Stimulated activated CD8-positive, alpha-beta memory T cell treated with anti-CD3 and anti-CD28 coated beads, Interleukin-15, amount 100 ng/mL, for 24 hours (primary cell): ENCODE data around the gene YTHDC2.

Source experiments
- DNase-seq: peaks from one replicate; pipeline ENCODE4 v3.0.0-alpha.2; 2020; ENCODE audit warnings: low read depth

The YTHDC2 gene

GRCh38 chr5:113513384-113514288 lies at the start of gene YTHDC2:
YTHDC2 (plus strand) TSS chr5:113513694; CDS start chr5:113513896, 202 bp downstream.
- peak; percentile 71 for DNase-seq

GRCh38 chr5:113474100-113474728 lies 39.3 kb upstream of the YTHDC2 start:
- no peak for DNase-seq

DNA sequence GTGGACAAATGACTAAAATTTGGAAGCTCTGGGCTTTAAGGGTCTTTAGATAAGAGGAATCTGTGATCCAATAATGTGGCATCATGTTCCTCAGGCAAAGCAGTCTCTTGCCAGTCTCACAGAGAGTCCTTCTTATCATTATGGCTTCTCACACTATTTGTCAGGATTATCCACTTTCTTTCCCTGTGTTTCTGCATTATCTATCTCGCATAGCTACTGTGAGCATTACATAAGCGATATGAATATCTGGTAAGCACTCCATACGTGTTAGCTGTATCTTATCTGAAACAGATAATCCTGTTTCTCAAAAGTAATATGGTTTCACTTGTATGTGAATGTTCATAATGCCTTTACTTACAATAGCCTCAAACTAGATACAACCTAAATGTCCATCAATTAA lies 34.8 kb upstream of the YTHDC2 start:
- no peak for DNase-seq

DNA sequence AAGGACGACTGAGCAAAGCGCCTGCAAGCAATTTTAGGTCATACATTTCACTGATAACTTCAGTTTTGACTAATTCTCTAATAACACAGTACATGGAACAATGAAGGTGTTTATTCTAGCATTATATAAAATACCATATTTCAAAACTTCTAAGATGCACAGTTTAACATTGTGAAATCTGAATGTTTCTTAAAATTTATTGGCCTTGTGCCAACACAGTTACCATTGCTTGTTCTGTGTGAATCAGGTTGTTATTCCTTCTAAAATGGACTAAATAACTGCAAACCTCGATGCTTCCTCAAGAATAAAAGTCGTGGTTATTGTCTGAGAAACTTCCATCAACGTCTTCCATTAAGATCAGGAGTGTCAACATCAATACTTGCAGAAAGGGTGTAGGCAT lies 33.3 kb upstream of the YTHDC2 start:
- DNase-seq: no peak

- no peak for DNase-seq
Measured at GRCh38 chr5:113487416-113487780, 26.1 kb upstream of the YTHDC2 start.

DNA sequence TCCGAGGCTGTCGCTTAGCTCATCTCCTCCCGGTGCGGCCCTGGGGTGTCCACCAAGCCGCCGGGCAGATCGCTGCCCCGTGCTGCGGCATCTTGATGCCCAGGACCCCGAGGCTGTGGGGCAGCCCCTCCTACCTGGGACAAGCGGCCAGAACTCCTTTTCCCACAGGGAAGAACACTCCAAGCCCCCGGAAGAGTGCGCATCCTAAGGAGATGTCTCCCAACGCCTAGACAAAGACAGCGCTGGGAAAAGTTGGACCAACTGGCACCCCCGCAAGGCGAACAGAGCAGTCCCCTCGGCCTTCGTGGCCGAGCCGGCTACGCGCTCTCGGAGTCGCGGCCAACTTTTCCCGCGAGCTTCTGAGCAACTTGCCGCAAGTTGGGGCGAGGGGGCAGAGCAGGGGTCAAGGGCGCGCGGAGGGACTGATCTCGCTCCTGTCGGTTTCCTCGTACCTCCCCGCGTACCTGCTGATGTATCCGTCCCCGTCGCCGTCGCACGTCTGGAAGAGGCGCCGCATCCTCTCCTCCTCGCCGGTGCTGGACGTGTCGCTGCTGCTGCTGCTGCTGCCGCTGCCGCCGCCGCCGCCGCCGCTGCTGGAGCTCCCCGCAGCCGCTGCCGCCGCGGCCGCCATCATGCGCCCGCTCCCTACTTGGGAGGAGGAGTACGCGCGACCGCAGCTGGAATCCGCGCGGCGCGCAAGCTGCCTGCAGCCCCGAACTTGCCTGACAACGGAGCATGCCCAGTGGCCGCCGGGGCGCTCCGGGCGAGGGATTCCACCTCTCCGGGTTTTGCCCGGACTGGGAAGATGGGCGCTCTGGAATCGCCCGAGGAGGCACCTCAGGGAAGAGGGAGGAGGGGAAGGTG lies 25.5 kb upstream of the YTHDC2 start, which contains the start of gene MCC:
TSS of gene MCC (minus strand) at position 673 of the 864 bp plus-strand sequence.
- no peak for DNase-seq

GRCh38 chr5:113488645-113489184 lies 24.8 kb upstream of the YTHDC2 start:
- DNase-seq: no peak

DNA sequence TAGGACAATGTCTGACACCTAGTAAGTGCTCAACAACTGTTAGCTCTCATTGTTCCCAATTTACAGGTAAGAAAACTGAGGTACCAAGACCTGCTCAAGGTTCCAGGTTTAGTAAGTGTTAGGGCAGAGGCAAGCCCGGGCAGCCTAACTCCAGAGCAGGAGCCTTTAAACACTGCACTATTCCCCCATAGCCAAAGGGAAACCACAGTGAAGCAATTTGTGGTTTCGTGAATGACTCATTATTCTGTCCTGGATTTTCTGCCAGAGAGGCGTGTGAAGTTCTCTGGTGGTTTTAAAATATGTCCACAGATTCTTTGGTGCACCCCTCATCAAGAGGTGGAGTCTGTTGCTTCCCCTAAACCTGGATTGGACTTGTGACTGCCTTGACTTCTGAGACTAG lies 24.2 kb upstream of the YTHDC2 start:
- no peak for DNase-seq

DNA sequence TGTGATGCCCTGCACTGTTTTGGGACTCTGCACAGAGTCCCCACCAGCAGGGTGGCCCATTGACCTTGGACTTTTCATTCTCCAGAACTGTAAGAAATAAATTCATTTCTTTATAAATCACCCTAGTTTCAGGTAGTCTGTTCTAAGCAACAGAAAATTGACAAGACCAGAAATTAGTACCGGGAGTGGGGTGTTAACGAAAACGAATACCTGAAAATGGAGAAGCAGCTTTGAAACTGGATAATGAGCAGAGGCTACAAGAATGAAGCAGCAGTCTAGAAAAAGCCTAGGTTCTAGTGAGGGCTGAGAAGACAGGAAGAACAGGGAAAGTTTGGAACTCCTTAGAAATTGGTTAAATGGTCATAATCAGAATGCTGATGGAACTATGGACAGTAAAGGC lies 23.2 kb upstream of the YTHDC2 start:
- no peak for DNase-seq

DNA sequence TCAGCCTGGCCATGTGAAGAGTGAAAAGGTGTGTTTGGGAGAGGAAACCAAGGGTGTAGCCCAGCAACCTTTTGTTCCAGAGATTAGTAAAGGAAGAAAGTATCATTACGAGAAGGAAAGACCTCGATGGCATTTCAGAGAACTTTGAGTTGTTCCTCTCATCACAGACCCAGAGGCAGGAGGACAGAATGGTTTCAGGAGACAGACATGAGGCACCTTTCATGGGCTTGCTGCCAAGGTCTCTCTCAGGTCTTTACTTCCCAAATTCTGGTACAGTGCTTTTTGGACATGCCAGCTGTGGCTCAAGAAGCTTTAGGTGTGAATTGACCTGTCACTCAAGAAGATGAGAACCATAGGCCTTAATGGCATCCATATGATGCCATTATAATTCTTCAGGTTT lies 22.5 kb upstream of the YTHDC2 start:
- no peak for DNase-seq

DNA sequence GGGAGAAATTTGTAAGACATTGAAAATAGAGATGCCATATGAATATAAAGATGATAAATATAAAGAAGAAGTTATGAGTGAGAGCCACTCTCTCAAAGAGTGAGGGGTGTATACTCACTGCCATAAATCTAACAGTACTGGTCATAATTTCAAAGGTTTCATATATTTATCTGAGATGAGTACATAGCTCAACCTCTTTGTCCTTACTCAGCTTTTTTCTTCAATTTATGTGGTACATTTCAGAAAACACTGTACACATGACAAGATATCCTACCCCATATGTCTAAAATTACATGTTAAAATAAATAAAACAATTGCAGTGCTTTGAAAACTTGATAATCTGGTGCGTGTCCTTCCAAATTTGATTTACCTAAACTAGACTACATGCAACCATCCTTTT lies 20.0 kb upstream of the YTHDC2 start:
- no peak for DNase-seq

DNA sequence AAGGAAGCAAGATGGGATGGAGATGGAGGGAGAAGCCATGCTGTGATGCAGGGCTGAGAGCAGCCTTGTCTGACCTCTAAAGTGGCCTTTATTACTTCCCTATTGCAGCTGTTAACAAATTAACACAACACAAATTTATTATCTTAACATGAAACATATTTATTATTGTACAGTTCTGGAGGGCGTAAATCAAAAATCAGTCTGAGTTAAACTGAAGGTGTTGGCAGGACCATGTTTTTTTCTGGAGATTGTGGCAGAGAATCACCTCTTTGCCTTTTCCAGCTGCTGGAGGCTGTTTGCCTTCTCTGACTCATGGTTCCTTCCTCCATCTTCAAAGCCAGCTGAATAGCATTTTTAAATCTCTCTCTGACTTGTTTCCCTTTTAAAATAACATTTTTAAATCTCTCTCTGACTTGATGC lies 18.1 kb upstream of the YTHDC2 start:
- DNase-seq: no peak

GRCh38 chr5:113502073-113502472 lies 11.4 kb upstream of the YTHDC2 start:
- no peak for DNase-seq

DNA sequence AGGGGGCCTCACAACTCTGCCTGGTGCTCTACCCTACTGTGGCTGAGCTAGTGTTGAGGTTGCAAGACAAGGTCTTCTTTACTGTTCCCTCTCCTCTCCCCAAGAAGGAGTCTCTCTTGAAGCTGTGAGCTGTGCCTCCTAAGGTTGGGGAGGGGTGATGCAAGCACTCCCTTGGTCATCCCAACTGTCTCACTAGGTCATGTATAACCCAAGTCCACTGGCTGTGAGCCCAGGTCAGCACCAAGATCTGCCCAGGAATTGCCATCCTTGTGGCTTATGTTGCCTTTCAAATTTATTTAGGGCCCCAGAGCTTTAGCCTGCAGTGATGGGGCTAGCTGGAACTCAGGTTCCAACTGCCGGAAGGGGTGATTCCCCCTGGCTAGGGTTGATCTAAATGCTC lies 10.3 kb upstream of the YTHDC2 start:
- DNase-seq: no peak

DNA sequence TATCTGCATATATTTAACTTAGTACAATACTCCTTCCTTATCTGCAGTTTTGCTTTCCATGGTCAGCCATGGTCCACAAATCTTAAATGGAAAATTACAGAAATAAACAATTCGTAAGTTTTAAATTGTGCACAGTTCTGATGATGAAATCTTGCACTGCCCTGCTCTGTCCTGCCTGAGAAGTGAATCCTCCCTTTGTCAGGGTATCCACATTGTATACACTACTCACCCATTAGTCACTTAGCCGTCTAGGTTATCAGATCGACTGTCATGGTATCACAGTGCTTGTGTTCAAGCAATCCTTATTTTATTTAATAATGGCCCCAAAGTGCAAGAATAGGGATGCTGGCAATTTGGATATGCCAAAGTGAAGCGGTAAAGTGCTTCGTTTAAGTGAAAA lies 8.3 kb upstream of the YTHDC2 start:
- DNase-seq: no peak

DNA sequence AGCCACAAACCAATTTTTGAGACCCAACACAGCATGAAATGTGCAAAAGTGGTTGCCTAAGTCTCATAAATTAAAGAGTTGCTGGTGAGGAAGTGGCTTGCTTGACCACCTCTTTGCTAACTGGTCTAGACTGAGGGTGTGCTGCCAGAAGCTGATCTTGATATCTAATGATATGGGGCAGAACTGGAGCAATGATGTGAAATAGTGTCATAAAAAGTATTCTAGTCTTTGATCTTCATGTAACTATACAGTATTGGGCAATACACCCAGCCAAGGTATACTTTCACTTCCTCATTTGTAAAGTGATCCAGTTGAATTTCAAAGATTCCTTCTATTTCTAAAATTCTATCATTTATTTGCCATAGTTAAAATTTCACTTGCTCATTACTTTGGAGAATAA lies 5.9 kb upstream of the YTHDC2 start:
- DNase-seq: no peak

- no peak for DNase-seq
Measured at GRCh38 chr5:113508756-113509155, 4.7 kb upstream of the YTHDC2 start.

DNA sequence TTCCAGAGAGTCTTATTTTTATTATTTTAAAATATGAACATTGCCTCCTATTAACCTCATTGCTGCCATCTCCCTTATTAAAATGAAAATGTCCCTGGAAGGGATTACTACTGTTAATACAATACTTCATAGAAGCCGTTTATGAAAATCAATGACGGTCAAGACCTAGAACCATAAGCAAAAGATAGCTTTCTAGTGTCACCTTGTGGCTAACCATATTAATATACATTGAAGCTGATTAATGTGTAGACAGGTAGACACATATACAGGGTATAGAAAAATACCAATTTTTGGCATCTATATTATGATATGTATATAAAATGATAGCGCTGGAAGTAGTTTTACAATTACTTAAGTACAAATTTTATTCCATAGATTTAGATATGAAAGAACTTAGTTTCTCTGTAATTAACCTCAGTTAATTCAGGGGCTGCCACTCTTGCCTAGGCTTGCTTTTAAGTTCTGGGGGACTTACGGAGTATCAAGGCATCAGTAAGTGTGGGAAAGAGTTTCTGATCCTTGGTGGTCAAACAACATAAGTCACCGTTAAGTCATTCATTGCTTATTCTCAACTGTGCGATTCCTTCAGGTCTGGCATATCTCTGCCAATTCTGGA lies 2.5 kb upstream of the YTHDC2 start:
- no peak for DNase-seq

GRCh38 chr5:113512341-113512740 lies 1.2 kb upstream of the YTHDC2 start:
- no peak for DNase-seq

- DNase-seq: no peak
Measured at GRCh38 chr5:113514289-113514635, 768 bp downstream of the YTHDC2 start.

DNA sequence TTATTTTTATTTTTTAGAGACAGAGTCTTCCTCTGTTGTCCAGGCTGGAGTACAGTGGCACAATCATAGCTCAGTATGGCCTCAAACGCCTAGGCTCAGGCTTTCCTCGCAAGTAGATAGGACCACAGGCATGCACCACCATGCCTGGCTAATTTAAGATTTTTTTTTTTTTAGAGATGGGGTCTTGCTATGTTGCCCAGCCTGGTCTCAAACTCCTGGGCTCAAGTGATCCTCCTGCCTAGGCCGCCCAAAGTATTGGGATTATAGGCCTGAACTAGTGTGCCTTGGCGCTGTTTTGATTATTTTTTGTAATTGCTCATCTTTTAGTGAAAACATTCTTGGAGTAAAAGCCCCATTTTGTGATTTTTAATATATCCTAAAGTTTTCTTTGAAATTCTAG lies 5.4 kb downstream of the YTHDC2 start:
- no peak for DNase-seq

DNA sequence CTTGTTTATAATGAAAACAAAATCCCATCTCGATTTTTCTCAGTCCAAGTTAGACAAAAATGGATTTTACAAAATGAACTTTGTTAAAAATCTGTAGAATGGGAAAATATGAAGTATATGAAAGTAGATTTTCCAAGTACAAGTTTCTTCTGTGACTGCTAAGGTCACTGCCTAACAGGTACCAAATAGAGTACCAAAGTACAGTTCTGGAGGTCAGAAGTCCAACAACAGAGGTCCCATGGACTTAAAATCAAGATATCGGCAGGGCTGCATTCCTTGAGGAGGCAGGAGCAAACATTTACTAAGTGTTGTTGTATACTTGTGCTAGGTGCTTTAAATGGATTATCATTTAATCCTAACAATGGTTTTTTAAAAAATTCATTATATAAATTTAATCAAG lies 5.9 kb downstream of the YTHDC2 start:
- DNase-seq: no peak
